Sigmoid colon (tissue), 7 donors: Measurements from ENCODE around the gene PDXDC1. TPM values are rescaled to one million over a fixed set of nuclear protein-coding genes. Genes with fewer than 3 reads are reported as not detected.
"Not testable (repeated sequence)": the region's sequence is repeated elsewhere in the genome, so short reads cannot be mapped to it uniquely, and the experiment has no call there.

ENCODE experiments used
- DNase-seq: peaks from one replicate; pipeline ENCODE4 v3.0.0-alpha.2; 2019
- H3K27ac ChIP-seq, 4 donors: fragments of 200-600 bp; sonication (generic); one replicate each; pipeline ENCODE4 v1.5.1; 2016 to 2019; ENCODE audit warnings: mild to moderate bottlenecking in 1 of 4
- H3K27me3 ChIP-seq, 3 donors: fragments of 200-600 bp; sonication (generic); one replicate each; pipeline ENCODE4 v1.5.1; 2019; ENCODE audit warnings: mild to moderate bottlenecking in 1 of 3
- H3K36me3 ChIP-seq, 4 donors: fragments of 200-600 bp; sonication (generic); one replicate each; pipeline ENCODE4 v1.5.1; 2016 to 2019
- H3K4me1 ChIP-seq, 4 donors: fragments of 200-600 bp; sonication (generic); one replicate each; pipeline ENCODE4 v1.5.1; 2017 to 2019
- H3K4me3 ChIP-seq, 4 donors: fragments of 200-600 bp; sonication (generic); one replicate each; pipeline ENCODE4 v1.5.1; 2017 to 2019; ENCODE audit warnings: mild to moderate bottlenecking in 2 of 4, moderate library complexity in 1 of 4
- H3K9me3 ChIP-seq, 4 donors: fragments of 200-600 bp in 3 of 4; sonication (generic) in 3 of 4; one replicate each; pipeline versions ENCODE4 v1.5.1 to v1.6.1; 2013 to 2019
- EP300 ChIP-seq, 4 donors: sonication (generic); formaldehyde crosslinking; IDR thresholded peaks; one replicate each; pipeline ENCODE4 v1.6.1; 2017; ENCODE audit warnings: antibody characterized with exemption in 4 of 4
- POLR2A ChIP-seq, 2 donors: fragments of 450-650 bp; IDR thresholded peaks; one replicate each; pipeline ENCODE4 v1.6.1; 2016; ENCODE audit warnings: antibody characterized with exemption in 2 of 2, mild to moderate bottlenecking in 2 of 2, moderate library complexity in 2 of 2
- POLR2AphosphoS5 ChIP-seq, 4 donors: sonication (generic); formaldehyde crosslinking; IDR thresholded peaks; one replicate each; pipeline ENCODE4 v1.6.1; 2017; ENCODE audit warnings: antibody characterized with exemption in 4 of 4
- WGBS, 2 donors: extraction: QIAGEN DNeasy Blood & Tissue Kit; methylation state at CpG; one replicate each; pipeline ENCODE4 v1.1.7; 2013; 5-methylcytosine and 5-hydroxymethylcytosine counted together
- intact Hi-C: fragments of 100-400 bp; cut with DNase I; formaldehyde crosslinking; loops from one replicate; pipeline ENCODE4 v1.15.1; 2023
- polyA plus RNA-seq, 3 donors: library from polyadenylated mRNA; stranded (reverse); fragments of 200-250 nt; gene quantifications; one replicate each; pipeline ENCODE4 v1.2.3, GENCODE V29; 2013
- total RNA-seq, 4 donors: library from RNA; depleted of rRNA; stranded (reverse); fragments of >200 nt; gene quantifications; one replicate each; pipeline ENCODE4 v1.1.0, GENCODE V29; 2016
- TF ChIP-seq, protein P1 (sequence below), 4 experiments: fragments of 450-650 bp in 3 of 4; fragments of 200-600 bp in 1 of 4; IDR thresholded peaks; one replicate each; pipeline ENCODE4 v1.5.1; 2016 to 2019; ENCODE audit warnings: antibody characterized with exemption in 4 of 4, mild to moderate bottlenecking in 3 of 4, moderate library complexity in 2 of 4
- donor health status: healthy with polysubstance abuse.
- donor health status: Bipolar disorder and iron deficiency.
- donor health status: healthy.

The PDXDC1 gene
- total and polyA plus RNA-seq, 7 donors, result 46.4 to 112 (median 57.3) TPM

DNA sequence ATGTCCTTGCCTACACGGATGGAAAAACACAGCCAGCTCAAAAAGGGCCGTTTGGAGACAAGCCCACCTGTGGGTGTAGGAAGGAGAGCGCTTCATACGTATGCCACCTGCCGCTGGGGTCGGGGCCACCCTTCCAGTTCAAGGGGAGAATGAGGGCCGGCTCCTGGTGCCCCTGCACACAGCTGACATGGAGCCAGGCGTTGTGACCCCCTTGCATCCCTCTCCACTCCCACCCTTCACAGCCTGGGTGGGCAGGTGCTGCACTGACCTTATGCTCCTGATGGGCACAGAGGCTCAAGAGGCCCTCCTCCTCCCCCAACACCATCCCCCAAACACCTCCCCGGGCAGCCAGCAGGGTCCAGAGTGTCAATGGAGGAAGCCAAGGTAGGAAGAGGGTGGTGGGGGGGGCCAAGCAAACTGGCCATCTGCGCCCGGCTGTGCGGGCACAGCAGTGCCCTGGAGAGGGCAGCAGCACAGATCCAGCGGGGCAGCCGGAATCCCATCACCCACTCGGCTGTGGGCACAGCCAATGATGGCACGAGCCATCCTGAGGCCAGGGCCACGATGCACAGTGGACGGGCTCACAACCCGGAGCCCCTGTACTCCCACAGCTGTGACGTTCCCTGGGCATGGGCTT is 170.1 kb downstream of the PDXDC1 start:
- peaks cover 0 to 89% (median 84%) of the 10 kb centered on the region in 4 donors for H3K4me1 ChIP-seq
- intact Hi-C loops, result not testable (repeated sequence)

DNA sequence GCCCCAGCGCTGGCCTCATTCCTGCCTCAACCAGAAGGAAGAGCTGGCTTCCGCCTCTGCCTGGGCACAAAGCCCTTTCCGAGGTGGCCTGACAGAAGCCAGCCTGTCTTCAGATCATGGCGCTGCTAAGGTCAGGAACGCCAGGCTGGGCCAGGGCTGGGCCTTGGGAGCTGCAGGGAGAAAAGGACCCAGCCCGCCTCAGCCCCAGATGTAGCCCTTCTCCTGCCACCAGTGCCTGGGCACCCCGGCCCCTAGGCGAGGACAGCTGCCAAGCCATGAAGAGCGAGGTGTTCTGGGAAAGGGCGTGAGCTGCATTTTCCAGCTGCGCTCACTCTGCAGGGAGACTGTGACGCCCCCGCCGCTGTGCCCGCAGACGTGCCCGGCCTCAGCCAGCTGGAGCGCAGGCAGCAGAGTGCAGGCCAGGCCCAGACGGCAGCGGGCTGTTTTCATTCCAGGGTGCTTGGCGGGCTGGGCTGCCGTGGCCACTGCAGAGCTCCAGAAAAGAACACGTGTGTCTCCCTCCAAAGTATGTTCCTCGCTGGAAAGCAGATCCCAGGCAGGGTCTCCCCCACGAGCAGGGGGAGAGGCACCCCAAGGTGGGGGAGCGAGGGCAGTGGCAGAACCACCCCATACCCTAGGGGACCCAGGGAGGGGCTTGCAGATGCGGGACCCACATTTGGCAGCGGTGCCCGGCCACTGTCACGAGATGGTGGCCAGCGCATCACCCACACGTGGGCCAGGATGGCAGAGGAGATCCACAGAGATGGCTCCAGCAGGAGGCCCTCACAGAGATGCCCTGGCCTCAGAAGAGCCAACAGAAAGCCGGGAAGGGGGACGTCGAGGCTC is 170.8 kb downstream of the PDXDC1 start:
- WGBS, 2 donors, result 86 to 92% methylated on average over 35 of the region's 35 CpGs
- H3K36me3 ChIP-seq, intact Hi-C loops, H3K27me3 ChIP-seq, H3K9me3 ChIP-seq: not testable (repeated sequence)
- peaks cover 0 to 83% (median 80%) of the 10 kb centered on the region in 4 donors for H3K4me1 ChIP-seq
- peak overlapping the region; percentile 89 to 99 (median 96) for H3K27ac ChIP-seq
- TF ChIP-seq EP300 (IDR thresholded peaks at IDR 0.05), result peak in 2 of 4 donors; percentile 37 to 59
- peak; percentile 16 to 38 for TF ChIP-seq POLR2A (IDR thresholded peaks at IDR 0.05)
- TF ChIP-seq POLR2AphosphoS5 (IDR thresholded peaks at IDR 0.05), result peak; percentile 62 to 76 (median 70)
- DNase-seq, result peak; percentile 93
- peak overlapping the region in 1 of 4 donors; percentile 12 for H3K4me3 ChIP-seq

More for the DNA sequence above, 170.1 kb downstream of the PDXDC1 start:
- WGBS, 2 donors, result 75 to 85% methylated on average over 20 of the region's 20 CpGs
- not testable (repeated sequence) for H3K27me3 ChIP-seq, DNase-seq, H3K36me3 ChIP-seq, H3K9me3 ChIP-seq
- TF ChIP-seq, protein P1, sequence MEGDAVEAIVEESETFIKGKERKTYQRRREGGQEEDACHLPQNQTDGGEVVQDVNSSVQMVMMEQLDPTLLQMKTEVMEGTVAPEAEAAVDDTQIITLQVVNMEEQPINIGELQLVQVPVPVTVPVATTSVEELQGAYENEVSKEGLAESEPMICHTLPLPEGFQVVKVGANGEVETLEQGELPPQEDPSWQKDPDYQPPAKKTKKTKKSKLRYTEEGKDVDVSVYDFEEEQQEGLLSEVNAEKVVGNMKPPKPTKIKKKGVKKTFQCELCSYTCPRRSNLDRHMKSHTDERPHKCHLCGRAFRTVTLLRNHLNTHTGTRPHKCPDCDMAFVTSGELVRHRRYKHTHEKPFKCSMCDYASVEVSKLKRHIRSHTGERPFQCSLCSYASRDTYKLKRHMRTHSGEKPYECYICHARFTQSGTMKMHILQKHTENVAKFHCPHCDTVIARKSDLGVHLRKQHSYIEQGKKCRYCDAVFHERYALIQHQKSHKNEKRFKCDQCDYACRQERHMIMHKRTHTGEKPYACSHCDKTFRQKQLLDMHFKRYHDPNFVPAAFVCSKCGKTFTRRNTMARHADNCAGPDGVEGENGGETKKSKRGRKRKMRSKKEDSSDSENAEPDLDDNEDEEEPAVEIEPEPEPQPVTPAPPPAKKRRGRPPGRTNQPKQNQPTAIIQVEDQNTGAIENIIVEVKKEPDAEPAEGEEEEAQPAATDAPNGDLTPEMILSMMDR (IDR thresholded peaks at IDR 0.05), result peak in 1 of 4 experiments; percentile 11
- peak overlapping the region; percentile 89 to 99 (median 96) for H3K27ac ChIP-seq
- H3K4me3 ChIP-seq, result peak overlapping the region in 3 of 4 donors; percentile 37 to 46 (median 41)

DNA sequence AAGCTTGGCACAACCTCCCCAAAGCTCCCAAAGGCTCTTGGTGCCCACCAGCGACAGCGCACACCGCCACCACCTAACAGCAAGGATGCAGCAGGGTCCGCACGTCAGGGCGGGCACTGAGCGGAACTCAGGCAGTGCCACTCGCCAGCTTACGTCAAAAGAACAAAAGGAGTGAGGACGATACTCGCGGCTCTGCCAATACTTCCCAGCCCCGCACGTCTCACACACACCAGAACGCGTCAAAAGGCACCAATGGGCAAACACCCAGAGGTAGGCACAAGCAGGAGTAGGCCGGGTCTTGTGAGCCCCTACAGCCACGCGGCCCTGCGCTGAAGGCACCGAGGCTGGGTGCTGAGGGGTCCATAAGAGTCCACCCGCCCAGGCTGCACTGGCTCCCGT is 171.4 kb downstream of the PDXDC1 start:
- intact Hi-C loops, result not testable (repeated sequence)
- H3K4me1 ChIP-seq, result peaks cover 0 to 77% (median 74%) of the 10 kb centered on the region in 4 donors

DNA sequence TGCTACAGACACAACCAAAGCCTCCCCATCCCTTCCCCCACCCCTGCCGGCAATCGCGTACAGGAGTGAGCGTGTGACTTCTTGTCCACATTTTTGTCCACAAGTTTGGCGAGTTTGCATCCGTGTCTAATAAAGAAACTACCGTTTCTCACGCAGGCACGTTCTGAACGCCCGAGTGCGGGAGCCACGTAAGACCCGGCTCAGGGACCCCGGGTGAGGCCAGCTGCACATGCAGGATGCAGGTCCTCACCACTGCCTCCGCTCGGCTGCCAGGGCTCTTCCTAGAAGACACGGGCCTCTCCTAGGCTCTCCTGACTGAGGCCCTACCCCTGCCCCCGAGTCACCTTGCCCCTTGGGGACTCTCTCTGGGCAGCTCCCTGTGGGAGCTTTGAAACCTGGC is 174.0 kb downstream of the PDXDC1 start:
- peaks cover 0 to 52% (median 50%) of the 10 kb centered on the region in 4 donors for H3K4me1 ChIP-seq
- 90% methylated on average over 19 of the region's 19 CpGs for WGBS, 2 donors
- H3K36me3 ChIP-seq, H3K4me3 ChIP-seq, intact Hi-C loops, H3K27me3 ChIP-seq, H3K9me3 ChIP-seq: not testable (repeated sequence)
- peak; percentile 57 for DNase-seq
- H3K27ac ChIP-seq, result peak overlapping the region in 3 of 4 donors; percentile 59 to 99 (median 98)

More for the DNA sequence above, 171.4 kb downstream of the PDXDC1 start:
- H3K27me3 ChIP-seq, H3K36me3 ChIP-seq, H3K9me3 ChIP-seq, H3K4me3 ChIP-seq: not testable (repeated sequence)
- 95 to 96% methylated on average over 23 of the region's 23 CpGs for WGBS, 2 donors
- peak; percentile 87 for DNase-seq
- peak overlapping the region; percentile 89 to 99 (median 96) for H3K27ac ChIP-seq
- peak in 1 of 4 donors; percentile 29 for TF ChIP-seq POLR2AphosphoS5 (IDR thresholded peaks at IDR 0.05)
- TF ChIP-seq EP300 (IDR thresholded peaks at IDR 0.05), result peak in 3 of 4 donors; percentile 6 to 49 (median 44)

DNA sequence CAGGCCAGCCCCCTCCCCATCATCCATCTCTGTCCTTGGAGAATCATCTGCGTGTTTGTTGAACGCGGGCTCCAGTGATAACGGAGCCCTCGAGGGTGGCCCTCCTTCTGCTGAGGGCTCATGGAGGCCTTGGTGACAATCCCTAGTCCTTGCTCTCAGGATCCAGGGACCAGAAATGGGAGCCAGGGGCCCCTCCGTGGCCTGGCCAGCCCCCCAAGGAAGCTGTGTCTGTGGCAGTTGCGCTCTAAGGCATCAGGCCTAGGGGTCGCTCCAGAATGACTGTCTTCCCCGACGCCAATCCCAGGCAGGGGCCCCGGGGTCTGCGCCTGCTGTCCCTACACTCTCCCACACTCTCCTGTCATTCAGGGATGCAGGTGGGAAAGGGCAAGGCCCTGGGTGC is 174.4 kb downstream of the PDXDC1 start:
- 95 to 96% methylated on average over 12 of the region's 12 CpGs for WGBS, 2 donors
- Histone ChIP-seq H3K4me1 (peaks cover 0 to 48% (median 45%) of the 10 kb centered on the region in 4 donors), H3K27ac (peak overlapping the region in 3 of 4 donors; percentile 59 to 99 (median 98))
- intact Hi-C loops, H3K36me3 ChIP-seq, H3K4me3 ChIP-seq, H3K27me3 ChIP-seq, H3K9me3 ChIP-seq: not testable (repeated sequence)
- peak; percentile 24 for DNase-seq

DNA sequence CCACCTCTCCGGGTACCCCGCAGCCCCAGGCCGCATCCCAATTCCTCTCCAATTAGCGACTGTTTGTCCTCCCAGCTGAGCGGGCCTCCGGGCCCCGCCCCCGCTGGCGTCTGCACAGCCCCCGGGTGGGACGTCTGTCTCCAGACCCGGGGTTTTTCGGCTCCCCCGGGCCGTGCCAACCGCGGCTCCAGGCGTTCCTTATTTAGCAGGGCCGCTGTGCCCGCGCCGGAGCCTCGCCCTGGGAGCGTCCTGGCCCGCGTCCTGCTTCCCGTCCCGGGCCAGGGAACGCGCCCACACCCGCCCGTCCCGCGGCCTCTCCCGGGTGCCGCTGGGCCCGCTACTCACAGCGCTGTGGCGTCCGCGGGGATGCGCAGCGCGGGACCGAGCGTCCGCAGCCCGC is 179.2 kb downstream of the PDXDC1 start:
- H3K36me3 ChIP-seq, intact Hi-C loops, H3K9me3 ChIP-seq, H3K27me3 ChIP-seq, H3K4me1 ChIP-seq: not testable (repeated sequence)
- peak in 1 of 4 donors; percentile 14 for TF ChIP-seq POLR2AphosphoS5 (IDR thresholded peaks at IDR 0.05)
- DNase-seq, result peak; percentile 84
- H3K27ac ChIP-seq, result peak overlapping the region; percentile 82 to 88 (median 84)
- WGBS, 2 donors, result 1% methylated on average over 37 to 48 of the region's 48 CpGs
- H3K4me3 ChIP-seq, result peak overlapping the region; percentile 48 to 62 (median 56)
